GM19395 (cell line): ENCODE data around the gene PCBP4.
A peak's percentile ranks its signal among the peaks of the same experiment; 100 is the strongest.
"Not testable (repeated sequence)": the region's sequence is repeated elsewhere in the genome, so short reads cannot be mapped to it uniquely, and the experiment has no call there.

Experiments used
- ATAC-seq: cut with Tn5 transposase; IDR thresholded peaks from one replicate; pipeline ENCODE4 v1.9.1; 2021; ENCODE audit warnings: mild to moderate bottlenecking, moderate library complexity; ENCODE audit not compliant: unreplicated experiment

The PCBP4 gene

DNA sequence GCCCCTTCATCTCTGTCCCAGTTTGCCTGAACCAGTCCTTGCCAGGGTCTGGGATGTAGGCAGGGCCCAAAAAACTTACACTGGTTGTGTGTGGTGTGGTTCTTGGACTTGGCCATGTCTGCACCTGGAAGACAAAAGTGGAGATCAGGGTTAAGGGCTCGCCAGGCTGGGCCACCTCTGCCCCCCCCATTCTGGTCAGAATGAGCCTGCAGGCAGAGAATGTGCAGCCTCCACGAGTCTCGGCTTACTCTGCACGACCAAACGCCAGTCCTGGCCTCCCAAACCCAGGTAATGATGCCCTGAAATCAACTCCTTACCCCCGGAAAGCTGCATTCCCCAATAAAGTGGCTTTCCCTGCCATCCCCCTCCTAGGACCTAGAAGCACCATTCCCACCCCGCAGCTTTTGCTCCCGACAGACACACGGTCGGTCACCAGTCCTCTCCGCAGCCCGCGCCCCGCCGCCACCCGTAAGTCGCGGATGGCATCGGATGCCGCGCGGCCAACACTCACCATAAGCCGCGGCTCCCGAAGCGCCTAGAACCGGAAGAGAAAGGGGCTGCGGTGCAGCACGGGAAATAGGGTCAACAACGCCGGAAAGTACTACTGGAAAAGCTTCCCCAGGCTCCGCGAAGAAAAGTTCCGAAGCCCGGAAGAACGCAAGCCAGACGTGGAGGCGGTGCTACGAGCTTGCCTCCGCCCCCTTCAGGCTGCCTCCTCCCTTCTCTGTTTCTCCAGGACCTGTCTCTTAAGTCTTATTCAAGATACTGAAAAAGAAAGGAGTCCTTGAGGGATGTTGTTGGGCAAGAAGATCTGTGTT is 28.3 kb upstream of the PCBP4 start, which contains the start of gene RPL29:
Gene RPL29, minus strand, starts transcription at position 550 of the 818 bp plus-strand sequence. Its CDS starts 434 bp downstream, at position 116.
- peak; percentile 85 for ATAC-seq

DNA sequence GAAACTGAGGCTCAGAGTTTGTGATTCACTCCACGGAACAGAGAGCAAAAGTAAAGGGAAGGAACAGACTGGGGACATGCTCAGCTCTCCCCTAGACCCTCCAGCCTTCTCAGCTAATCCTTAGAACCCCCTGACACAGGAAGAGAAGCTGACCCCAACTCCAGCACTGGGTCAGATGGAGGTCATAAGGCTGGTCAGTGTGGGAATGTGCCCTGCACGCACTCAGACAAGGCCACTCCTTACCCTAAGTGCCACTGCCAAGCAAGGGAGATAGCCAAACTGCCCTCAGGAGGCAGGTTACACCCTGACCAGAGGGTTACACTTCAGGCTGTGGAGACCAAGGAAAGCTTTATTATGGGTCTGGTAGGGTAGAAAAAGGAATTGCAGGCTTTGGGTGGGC is 27.3 kb upstream of the PCBP4 start:
- no peak for ATAC-seq

DNA sequence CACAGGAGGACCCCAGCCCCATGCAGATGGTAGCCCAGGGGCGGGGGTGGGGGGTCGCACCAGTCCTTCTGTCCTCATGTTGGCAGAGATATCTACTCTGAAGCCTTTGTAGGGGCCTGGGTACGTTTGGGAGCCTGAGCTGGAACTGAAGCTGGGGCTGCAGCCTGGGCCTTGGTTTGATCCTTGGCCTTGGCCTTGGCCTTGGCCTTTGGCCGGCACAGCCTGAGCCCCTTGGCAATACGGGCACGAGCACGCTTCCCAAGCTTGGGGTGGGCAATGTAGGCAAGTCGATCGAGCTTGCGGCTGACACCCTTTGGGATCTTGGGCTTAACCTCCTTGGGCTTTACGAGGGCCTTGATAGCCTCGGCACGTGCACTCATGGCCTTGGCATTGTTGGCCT is 26.4 kb upstream of the PCBP4 start:
- not testable (repeated sequence) for ATAC-seq

DNA sequence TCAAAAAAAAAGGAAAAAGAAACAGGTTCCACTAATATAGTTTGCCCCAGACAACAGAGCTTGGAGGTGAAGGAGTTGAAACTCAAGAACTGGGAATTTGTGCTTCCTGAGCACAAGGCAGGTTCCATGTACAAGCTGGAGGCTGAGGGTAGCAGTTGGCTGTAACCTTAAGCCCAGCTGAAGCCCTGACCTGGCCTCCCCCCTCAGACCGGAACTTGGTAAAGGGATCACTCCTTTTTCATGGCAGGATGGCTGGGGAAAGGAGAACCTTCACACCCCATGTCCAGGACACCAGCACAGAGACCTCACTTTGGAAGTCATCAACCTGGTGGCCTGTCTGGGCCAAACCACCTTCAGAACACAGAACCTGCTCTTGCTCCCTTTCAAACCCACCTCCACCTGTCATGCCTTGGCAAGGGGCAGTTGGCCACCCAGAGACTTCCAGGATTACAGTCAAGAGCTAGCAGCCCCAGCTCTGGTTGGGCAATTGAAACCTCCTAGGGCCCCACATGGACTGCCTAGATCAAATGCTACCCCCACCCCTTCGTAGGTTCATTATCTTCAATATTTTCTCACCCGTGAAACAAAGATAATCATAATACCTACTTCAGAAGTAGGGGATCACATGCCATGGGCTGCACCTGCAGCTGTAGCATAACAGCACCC is 24.9 kb upstream of the PCBP4 start:
- no peak for ATAC-seq

DNA sequence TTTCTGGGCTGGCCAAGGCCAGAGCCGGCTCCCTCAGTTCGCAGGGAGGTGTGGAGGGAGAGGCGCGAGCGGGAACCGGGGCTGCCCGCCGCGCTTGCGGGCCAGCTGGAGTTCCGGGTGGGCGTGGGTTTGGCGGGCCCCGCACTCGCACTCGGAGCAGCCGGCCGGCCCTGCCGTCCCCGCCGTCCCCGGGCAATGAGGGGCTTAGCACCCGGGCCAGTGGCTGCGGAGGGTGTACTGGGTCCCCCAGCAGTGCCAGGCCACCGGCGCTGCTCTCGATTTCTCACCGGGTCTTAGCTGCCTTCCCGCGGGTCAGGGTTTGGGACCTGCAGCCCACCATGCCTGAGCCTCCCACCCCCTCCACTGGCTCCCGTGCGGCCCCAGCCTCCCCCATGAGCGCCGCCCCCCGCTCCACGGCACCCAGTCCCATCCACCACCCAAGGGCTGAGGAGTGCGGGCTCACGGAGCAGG is 23.3 kb upstream of the PCBP4 start:
- not testable (repeated sequence) for ATAC-seq

DNA sequence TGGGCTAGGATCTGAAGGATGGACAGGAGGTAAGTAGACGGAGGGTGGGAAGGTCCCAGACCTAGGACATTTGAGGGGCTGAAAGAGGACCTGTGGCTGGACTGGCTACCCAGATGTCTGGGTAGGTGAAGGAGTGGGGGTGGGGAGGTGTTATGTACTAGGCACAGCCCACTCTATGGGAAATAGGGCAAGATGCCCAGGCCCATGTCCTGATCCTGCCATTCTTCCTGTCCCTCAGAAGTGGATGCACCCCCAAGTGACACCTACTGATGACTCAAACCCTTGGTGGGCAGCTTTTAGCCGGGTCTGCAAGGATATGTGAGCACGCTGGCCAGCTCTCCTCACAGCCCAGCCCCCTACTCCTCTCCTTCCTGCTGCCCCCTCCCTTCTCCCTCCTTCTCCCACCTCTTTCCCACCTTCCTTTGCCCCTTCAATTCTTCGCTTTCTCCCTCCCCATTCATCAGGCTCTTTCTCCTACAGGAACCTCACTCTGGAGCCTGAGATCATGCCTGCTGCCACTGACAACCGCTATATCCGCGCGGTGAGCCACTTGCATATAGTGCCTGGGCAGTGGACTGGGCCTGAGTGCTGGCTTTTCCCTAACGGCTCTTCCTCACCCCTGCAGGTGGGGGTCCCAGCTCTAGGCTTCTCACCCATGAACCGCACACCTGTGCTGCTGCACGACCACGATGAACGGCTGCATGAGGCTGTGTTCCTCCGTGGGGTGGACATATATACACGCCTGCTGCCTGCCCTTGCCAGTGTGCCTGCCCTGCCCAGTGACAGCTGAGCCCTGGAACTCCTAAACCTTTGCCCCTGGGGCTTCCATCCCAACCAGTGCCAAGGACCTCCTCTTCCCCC is 21.3 kb upstream of the PCBP4 start:
- no peak for ATAC-seq

DNA sequence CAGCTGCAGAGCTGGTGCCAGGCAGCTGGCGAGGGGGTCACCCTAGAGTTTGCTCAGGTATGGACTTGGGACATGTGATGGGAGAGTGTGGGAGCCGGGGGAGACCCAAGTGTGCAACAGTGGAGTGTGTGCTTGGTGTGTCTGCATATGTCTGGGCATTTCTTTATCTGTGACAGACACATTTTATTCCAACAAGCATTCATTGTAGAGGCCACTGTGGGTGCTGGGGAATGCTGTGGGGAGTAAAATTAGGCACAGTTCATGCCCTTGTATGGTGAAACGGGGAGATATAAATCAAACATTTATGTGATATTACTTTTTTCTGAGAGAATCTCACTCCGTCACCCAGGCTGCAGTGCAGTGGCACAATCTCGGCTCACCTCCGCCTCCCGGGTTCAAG is 20.3 kb upstream of the PCBP4 start:
- no peak for ATAC-seq

DNA sequence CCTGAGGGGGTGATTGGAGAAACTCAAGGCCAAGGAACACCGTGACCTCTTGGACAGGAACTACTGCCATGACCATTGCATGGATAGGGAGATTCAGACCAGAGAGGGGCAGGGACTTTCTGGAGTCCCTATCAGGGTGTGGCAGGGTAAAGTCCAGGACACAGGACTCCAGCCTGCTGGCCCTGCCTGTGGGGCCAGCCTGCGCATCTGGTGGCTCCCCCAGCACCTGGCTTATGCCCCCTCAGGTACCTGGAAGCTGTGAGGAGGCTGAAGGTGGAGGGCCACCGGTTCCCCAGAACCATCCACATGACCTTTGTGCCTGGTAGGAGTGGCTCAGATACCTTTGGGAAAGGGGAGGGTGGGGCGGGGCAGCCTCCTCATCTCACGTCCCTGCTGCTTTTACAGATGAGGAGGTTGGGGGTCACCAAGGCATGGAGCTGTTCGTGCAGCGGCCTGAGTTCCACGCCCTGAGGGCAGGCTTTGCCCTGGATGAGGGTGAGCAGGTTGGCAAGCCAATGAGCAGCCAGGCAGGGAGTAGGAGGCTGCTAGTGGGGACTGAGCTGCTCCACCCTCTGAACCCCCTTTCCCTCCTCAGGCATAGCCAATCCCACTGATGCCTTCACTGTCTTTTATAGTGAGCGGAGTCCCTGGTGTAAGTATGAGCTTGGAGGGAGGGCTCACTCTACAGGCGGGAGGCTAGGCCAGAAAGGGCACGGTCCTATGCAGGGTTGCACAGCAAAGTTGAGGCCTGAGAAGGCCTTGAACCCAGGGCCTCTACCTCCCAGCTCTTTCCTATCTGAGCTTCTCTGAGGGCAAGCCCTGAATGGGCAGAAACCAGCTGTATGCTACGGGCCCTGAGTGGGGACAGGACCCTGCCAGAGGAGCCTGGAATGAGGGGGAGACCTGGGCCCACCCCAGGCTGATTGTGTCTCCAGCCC is 19.0 kb upstream of the PCBP4 start:
- ATAC-seq, result no peak

DNA sequence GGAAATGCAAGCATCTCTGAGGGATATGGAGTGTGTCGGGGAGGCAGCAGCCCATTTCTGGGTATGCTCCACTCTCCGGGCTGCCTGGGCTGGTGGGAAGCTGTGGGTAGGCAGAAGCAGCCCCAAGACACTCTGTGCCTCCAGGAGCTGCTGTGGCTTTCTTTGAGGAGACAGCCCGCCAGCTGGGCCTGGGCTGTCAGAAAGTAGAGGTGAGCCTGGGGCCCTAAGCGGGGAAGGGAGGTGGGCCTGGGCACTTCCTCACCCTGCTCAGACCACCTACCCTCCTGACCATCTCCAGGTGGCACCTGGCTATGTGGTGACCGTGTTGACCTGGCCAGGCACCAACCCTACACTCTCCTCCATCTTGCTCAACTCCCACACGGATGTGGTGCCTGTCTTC is 17.8 kb upstream of the PCBP4 start:
- ATAC-seq, result no peak

DNA sequence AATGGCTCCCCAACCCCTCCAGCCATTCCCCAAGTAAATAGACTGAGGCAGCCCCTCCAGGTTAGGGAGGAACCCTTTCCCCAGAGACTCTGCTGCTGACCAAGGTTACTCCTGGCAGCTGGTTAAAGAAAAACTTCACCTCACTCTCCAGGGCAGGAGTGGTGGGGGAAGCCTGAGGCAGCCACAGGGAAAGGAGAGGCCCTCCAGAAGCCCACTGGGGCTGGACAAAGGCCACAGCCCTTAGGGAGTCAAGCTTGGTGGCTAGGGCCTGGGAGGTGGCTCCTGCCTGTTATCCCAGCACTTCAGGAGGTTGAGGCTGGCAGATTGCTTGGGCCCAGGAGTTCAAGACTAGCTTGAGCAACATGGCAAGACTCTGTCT is 17.0 kb upstream of the PCBP4 start:
- ATAC-seq, result no peak

DNA sequence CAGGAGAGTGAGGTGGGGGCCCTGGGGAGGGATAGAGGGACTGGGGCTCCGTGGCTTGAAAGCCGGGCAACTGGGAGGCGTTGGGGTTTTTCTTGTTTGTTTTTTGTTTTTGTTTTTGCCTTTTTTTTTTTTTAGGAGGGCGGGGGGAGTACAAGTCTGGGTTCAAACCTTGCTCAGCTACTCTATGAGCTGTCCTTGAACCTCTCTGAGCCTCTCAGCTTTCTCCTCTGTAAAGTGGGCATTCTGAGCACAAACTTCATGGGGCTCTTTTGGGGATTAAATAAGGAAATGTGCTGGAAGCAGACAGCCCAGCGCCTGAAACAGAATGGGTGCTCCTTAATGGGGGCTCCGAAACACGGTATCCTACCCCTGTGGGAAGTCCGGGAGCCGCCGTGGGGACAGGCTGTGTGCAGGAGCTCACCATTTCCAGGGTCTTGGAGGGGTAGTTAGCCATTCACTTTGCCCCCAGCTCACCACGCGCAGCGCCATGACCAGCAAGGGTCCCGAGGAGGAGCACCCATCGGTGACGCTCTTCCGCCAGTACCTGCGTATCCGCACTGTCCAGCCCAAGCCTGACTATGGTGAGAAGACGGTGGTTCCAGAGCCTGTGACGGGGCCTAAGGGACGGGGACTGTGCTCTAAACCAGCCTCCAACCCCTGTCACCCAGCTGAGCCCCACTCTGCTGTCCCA is 16.5 kb upstream of the PCBP4 start:
- ATAC-seq, result no peak

DNA sequence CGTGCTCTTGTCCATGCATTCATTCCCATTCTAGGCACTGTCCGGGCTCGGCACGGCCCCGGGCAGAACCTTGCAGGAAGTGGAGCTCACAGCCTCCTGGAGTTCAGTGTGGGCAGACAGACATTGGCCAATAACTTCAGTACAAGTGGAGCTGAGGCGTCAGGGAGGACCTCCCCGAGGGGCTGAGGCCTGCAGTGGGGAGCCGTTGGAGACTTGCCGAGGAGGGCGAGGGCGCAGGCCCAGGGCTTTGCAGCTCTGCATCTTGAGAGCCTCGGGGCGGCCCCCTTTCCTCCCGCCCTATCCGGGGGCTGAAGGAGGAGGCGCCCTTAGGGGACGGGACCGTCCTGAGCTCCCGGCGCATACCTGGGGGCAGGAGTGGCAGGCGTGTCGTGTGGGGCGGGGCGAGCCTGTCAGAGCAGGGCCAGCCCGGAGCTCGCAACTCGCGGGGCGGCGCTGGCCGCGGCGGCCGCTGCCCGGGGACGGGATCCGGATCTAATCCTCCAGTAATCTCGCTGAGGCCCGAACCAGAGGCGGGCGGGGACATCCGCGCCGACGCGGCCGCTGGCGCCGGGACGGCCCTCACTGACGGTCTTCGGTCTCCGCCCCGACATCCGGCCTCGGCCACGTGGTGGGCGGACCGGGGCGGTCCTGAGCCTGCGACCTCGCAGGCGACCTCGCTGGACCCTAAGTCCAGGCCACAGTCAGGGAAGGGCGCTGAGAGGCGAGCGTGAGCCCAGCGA is 15.8 kb upstream of the PCBP4 start, which contains the start of gene ACY1:
Gene ACY1, plus strand, starts transcription at position 698 of the 740 bp plus-strand sequence. CDS start 530 bp downstream, outside the sequence.
- peak; percentile 79 for ATAC-seq

DNA sequence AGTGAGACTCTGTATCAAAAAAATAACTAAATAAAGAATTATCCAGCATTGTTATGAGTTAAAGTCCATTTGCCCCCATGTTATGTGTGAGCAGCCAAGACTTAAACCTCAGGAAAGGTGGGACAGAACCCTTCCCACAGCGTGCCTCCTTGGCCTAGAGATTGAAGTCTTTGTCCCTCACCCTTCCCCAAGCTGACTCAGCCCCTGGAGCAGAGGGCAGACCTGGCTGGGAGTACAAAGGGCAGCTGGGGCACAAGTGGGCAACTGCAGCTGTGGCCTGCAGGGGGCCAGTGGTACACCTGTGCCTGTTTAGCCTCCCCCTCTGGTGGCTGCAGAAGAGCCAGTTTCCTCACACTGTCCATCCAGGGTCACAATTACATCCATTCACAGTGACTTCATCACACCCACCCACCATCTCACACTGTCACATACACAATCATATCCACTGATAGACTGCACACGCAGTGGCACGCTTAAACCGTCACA is 15.1 kb upstream of the PCBP4 start:
- peak; percentile 54 for ATAC-seq

DNA sequence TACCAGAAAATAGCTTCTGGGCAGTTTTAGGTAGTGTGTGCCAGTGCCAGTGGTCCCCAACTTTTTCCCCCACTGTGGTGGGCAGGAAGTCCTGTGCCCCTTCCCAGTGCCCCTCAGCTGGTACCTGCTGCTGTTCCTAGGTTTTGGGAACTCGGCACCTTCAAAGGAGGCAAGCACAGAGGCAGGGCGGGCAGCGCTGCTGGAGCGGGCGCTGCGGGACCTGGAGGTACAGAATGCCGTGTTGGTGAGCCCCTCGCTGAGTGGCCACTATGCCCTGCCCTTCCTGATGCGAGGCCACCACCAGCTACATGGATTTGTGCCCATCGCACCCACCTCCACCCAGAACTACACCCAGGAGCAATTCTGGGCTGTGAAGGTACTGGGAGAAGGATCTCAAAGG is 13.0 kb upstream of the PCBP4 start:
- ATAC-seq, result no peak

DNA sequence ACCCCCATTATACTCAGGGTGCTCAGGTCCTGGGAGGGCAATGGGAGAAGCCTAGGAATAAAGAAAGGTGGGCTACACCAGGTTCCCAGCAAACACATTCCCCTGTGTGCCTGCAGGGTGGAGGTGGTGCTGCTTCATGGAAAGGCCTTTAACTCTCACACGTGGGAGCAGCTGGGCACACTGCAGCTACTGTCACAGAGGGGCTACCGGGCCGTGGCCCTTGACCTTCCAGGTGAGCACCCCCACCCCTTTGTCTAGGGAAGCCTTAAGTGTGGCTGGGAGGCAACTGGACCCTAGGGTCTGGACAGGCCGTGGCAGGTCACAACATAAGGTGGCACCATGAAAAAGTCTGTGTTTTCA is 10.9 kb upstream of the PCBP4 start:
- ATAC-seq, result no peak

DNA sequence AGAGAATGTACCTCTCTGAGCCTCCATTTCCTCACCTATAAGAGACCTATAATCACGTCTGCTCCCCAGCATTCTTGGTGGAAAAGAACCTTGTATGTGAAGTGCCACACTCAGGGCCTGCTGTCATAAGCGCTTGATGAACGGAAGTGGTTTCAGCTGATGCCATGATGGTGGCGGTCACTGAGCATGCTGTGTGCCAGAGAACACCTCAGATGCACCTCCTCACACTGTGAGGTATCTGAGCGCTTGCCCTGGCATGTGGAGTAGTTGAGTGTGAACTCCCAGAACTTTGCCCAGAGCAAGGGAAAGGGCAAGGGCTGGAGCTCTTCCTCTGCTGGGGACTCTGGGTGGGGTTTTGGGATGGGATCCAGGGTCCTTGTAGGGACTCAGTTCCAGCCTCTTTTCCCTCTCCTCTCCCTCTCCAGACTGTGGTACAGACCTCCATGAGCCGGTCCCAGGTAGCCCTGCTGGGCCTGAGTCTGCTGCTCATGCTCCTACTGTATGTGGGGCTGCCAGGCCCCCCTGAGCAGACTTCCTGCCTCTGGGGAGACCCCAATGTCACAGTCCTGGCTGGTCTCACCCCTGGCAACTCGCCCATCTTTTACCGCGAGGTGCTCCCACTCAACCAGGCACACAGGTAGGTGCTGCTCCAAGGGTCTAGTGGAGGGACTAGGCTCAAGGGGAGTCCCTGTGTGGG is 10.3 kb upstream of the PCBP4 start:
- no peak for ATAC-seq

DNA sequence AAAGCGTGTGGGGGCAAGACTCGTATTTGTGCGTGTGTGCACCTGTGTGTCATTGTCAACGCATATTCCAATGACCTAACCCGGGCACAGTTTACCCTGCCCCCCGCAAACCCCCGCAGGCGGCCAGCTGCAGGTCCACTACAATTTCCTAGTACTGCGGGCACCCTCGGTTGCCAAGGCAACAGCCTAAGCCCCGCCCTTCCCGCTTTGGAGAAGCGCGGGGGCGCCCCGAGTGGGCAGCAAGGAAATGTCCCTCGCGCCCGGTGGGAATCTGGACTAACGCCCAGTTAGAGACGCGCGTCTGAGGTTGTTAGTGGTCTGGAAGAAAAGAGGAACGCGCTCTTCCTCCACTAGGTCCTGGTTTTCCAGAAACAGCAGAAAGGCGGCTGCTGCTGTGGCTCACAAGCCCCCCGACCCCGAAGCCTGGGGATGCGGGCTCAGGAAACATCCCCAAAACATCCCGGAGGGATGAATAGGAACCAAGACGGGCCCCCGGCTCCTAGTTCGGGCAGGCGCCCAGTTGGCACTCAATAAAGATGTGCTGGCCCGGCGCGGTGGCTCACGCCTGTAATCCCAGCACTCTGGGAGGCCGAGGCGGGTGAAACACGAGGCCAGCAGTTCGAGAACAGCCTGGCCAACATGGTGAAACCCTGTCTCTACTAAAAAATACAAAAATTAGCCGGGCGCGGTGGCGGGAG is 8.7 kb upstream of the PCBP4 start:
- ATAC-seq, result no peak
